ENCODE data around the gene CYB5A.
"Not testable (repeated sequence)": the region's sequence is repeated elsewhere in the genome, so short reads cannot be mapped to it uniquely, and the experiment has no call there.

The CYB5A gene

GRCh38 chr18:74294526-74294925 is 2.8 kb upstream of the CYB5A start:
- no peak for DNase-seq (ENCODE audit: low read depth in 2 of 2)

- DNase-seq (ENCODE audit: low read depth in 2 of 2), result not testable (repeated sequence)
Measured at GRCh38 chr18:74292982-74293381, 1.2 kb upstream of the CYB5A start.

GRCh38 chr18:74292541-74292858 is 737 bp upstream of the CYB5A start:
- no peak for DNase-seq (ENCODE audit: low read depth in 2 of 2)

GRCh38 chr18:74291472-74291770 is 342 bp downstream of the CYB5A start:
- DNase-seq (ENCODE audit: low read depth in 2 of 2), result no peak

GRCh38 chr18:74290794-74291471 is 830 bp downstream of the CYB5A start:
- DNase-seq (ENCODE audit: low read depth in 2 of 2), result no peak

- DNase-seq (ENCODE audit: low read depth in 2 of 2), result no peak
Measured at GRCh38 chr18:74290021-74290420, 1.7 kb downstream of the CYB5A start.

- DNase-seq (ENCODE audit: low read depth in 2 of 2), result no peak
Measured at GRCh38 chr18:74289137-74289536, 2.6 kb downstream of the CYB5A start.

GRCh38 chr18:74288730-74289129 is 3.0 kb downstream of the CYB5A start:
- DNase-seq (ENCODE audit: low read depth in 2 of 2), result no peak

- no peak for DNase-seq (ENCODE audit: low read depth in 2 of 2)
Measured at GRCh38 chr18:74288041-74288440, 3.7 kb downstream of the CYB5A start.

GRCh38 chr18:74286856-74287255 is 4.9 kb downstream of the CYB5A start:
- DNase-seq (ENCODE audit: low read depth in 2 of 2), result no peak

GRCh38 chr18:74286106-74286855 is 5.5 kb downstream of the CYB5A start:
- no peak for DNase-seq (ENCODE audit: low read depth in 2 of 2)

GRCh38 chr18:74285583-74285982 is 6.2 kb downstream of the CYB5A start:
- not testable (repeated sequence) for DNase-seq (ENCODE audit: low read depth in 2 of 2)

GRCh38 chr18:74284980-74285355 is 6.8 kb downstream of the CYB5A start:
- no peak for DNase-seq (ENCODE audit: low read depth in 2 of 2)

- no peak for DNase-seq (ENCODE audit: low read depth in 2 of 2)
Measured at GRCh38 chr18:74284191-74284979, 7.4 kb downstream of the CYB5A start.

- no peak for DNase-seq (ENCODE audit: low read depth in 2 of 2)
Measured at GRCh38 chr18:74283646-74284045, 8.1 kb downstream of the CYB5A start.

GRCh38 chr18:74282755-74283554 is 8.8 kb downstream of the CYB5A start:
- DNase-seq (ENCODE audit: low read depth in 2 of 2), result no peak

GRCh38 chr18:74281980-74282754 is 9.6 kb downstream of the CYB5A start:
- DNase-seq (ENCODE audit: low read depth in 2 of 2), result no peak

- no peak for DNase-seq (ENCODE audit: low read depth in 2 of 2)
Measured at GRCh38 chr18:74281011-74281979, 10.5 kb downstream of the CYB5A start.

- DNase-seq (ENCODE audit: low read depth in 2 of 2), result no peak
Measured at GRCh38 chr18:74278983-74279382, 12.8 kb downstream of the CYB5A start.

GRCh38 chr18:74278058-74278457 is 13.7 kb downstream of the CYB5A start:
- DNase-seq (ENCODE audit: low read depth in 2 of 2), result no peak

All from activated CD8-positive, alpha-beta memory T cell treated with anti-CD3 and anti-CD28 coated beads for 4 hours (primary cell).